ENCODE data around the gene BTG2. TPM values are rescaled to one million over a fixed set of nuclear protein-coding genes. Genes with fewer than 3 reads are reported as not detected.

The BTG2 gene
- total RNA-seq, 1 experiment from 2014 or later: 2.2 TPM

DNA sequence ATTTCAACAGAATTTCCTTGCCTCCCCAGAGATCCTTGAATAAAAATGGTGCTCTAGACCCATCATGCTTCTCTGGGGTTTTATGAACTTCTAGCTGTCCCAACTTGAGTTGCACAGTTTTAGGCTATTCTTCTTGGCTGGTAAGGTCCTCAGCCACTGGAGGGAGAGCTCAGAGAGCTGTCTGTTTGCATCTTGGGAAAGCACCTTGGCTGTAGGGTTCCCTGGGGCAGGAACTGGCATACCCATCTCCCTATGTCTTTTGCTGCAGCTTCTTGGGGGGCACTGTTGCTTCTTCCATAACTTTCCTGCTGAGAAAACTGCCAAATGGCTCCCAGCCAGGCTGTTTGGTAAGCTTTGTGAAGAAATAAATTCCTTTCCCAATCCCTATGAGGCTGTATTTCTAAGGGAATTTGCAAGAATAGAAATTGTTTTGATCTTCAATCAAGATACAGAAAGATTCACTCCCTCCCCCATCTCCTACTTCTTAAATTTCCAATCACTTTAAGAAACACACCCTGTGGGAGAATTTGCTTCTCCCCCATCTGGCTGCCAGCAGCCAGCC is 53.8 kb downstream of the BTG2 start:
- intact Hi-C loops (cut with micrococcal nuclease): no loop called here
- ATAC-seq (no peak), DNase-seq (no peak)
- ChIA-PET CTCF (no interaction called here), POLR2A (ENCODE audit: unreplicated experiment) (no interaction called here)
- Histone ChIP-seq H3F3A (ENCODE audit: low read length, unreplicated experiment) (no peaks in the 10 kb centered on the region), H3K9me3 (ENCODE audit: low read length) (no peaks in the 10 kb centered on the region), H3K9ac (ENCODE audit: low read length) (no peak overlapping the region), H3K36me3 (ENCODE audit: low read depth, low read length) (no peaks in the 10 kb centered on the region), H3K27ac (ENCODE audit: low read length) (no peak overlapping the region), H3K27me3 (ENCODE audit: low read length) (peaks cover 82% of the 10 kb centered on the region), H3K4me3 (ENCODE audit: low read length) (no peak overlapping the region), H3K4me1 (ENCODE audit: insufficient read depth, low read length) (no peaks in the 10 kb centered on the region), H4K20me1 (ENCODE audit: low read length) (no peaks in the 10 kb centered on the region), H3K4me2 (ENCODE audit: low read length) (no peak overlapping the region), H3K9me2 (replicated peaks; ENCODE audit: low read length) (no peaks in the 10 kb centered on the region), H3K79me2 (ENCODE audit: low read length) (no peaks in the 10 kb centered on the region), H2AFZ (ENCODE audit: low read length) (no peak overlapping the region)
- TF ChIP-seq EZH2phosphoT487 (IDR thresholded peaks at IDR 0.05; ENCODE audit: borderline replicate concordance, low read length): no peak
- TF ChIP-seq, protein P1, sequence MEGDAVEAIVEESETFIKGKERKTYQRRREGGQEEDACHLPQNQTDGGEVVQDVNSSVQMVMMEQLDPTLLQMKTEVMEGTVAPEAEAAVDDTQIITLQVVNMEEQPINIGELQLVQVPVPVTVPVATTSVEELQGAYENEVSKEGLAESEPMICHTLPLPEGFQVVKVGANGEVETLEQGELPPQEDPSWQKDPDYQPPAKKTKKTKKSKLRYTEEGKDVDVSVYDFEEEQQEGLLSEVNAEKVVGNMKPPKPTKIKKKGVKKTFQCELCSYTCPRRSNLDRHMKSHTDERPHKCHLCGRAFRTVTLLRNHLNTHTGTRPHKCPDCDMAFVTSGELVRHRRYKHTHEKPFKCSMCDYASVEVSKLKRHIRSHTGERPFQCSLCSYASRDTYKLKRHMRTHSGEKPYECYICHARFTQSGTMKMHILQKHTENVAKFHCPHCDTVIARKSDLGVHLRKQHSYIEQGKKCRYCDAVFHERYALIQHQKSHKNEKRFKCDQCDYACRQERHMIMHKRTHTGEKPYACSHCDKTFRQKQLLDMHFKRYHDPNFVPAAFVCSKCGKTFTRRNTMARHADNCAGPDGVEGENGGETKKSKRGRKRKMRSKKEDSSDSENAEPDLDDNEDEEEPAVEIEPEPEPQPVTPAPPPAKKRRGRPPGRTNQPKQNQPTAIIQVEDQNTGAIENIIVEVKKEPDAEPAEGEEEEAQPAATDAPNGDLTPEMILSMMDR (conservative IDR thresholded peaks at IDR 0.05; ENCODE audit: low read depth, low read length): no peak
- no peak for TF ChIP-seq EZH2 (IDR thresholded peaks at IDR 0.05; ENCODE audit: low read length, unreplicated experiment)
- no TSS peak for BruUV-seq (replicated peaks)

Other genes with a start within 250 kb of the BTG2 start
- gene MYOG, start 219.5 kb upstream of the BTG2 start, total RNA-seq (2014; rRNA removed): not detected in 2 replicates
- gene ADORA1, start 177.8 kb upstream of the BTG2 start, total RNA-seq (2014; rRNA removed): 1.4 and 3.9 TPM in 2 replicates
- gene MYBPH, start 129.7 kb upstream of the BTG2 start, total RNA-seq (2014; rRNA removed): not detected in 2 replicates
- not detected in 2 replicates for gene CHI3L1, start 118.8 kb upstream of the BTG2 start, total RNA-seq (2014; rRNA removed)
- 0.06 TPM in 1 of 2 replicates, not detected in the other for gene CHIT1, start 75.8 kb upstream of the BTG2 start, total RNA-seq (2014; rRNA removed)
- not detected in 2 replicates for gene FMOD, start 45.6 kb downstream of the BTG2 start, total RNA-seq (2014; rRNA removed)
- gene PRELP, start 170.3 kb downstream of the BTG2 start, total RNA-seq (2014; rRNA removed): not detected in 2 replicates
- not detected in 2 replicates for gene OPTC, start 188.6 kb downstream of the BTG2 start, total RNA-seq (2014; rRNA removed)

All from PC-3 (cell line).